HepG2 (cell line): ENCODE measurements around the gene CRIM1.

ENCODE experiments used
- POLR2A ChIP-seq, 2 experiments: IDR thresholded peaks; 2 replicates each; pipeline ENCODE4 v1.6.1; 2011; ENCODE audit warnings: low read depth in 2 of 2, low read length in 2 of 2, mild to moderate bottlenecking in 1 of 2, moderate library complexity in 1 of 2; ENCODE audit not compliant: insufficient read depth in 1 of 2
- ZNF563 ChIP-seq: sonication (generic); formaldehyde crosslinking; IDR thresholded peaks from 2 replicates; pipeline ENCODE4 v1.8.0; 2022; ENCODE audit warnings: mild to moderate bottlenecking, moderate library complexity, missing genetic modification reagents
- ZNF660 ChIP-seq: sonication (generic); formaldehyde crosslinking; IDR thresholded peaks from 2 replicates; pipeline ENCODE4 v1.5.1; 2020; ENCODE audit warnings: mild to moderate bottlenecking, low read depth, missing genetic modification reagents, borderline replicate concordance
- ZSCAN21 ChIP-seq: sonication (generic); formaldehyde crosslinking; IDR thresholded peaks from 2 replicates; pipeline ENCODE4 v1.8.0; 2022; ENCODE audit warnings: mild to moderate bottlenecking, missing genetic modification reagents, moderate library complexity, borderline replicate concordance

DNA sequence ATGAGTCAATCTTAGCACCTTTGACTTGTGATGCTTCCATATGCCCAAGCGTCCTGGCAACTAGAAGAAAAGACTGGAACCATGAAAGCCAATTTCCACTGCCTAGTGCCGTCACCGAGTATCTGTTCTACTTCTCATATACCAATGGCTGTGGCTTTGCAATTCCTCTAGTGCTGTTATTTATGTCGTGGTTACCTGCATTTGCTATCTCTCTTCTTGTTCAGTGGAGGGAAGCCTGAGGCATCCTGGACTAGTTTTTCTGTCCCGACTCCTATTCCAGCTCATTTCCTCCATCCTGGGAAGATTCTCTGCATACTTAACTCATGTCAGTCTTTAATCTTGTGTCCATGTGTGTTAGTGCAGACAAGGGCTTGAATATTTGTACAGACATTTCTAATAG lies 124.5 kb downstream of the CRIM1 start:
- TF ChIP-seq ZSCAN21 (no peak), POLR2A (IDR thresholded peaks at IDR 0.05; ENCODE audit: insufficient read depth in 1 of 2, low read depth in 2 of 2, low read length in 2 of 2) (no peak), ZNF563 (CRISPR knock-in tag) (no peak), ZNF660 (CRISPR knock-in tag) (no peak)
